HepG2 (cell line): Measurements from ENCODE around the gene ABCA2. TPM values are rescaled to one million over a fixed set of nuclear protein-coding genes. Genes with fewer than 3 reads are reported as not detected.

Source experiments
- ELF4 ChIP-seq: sonication (generic); formaldehyde crosslinking; IDR thresholded peaks from 2 replicates; pipeline ENCODE4 v1.5.0; 2020; ENCODE audit warnings: missing genetic modification reagents, mild to moderate bottlenecking, moderate library complexity, borderline replicate concordance
- GATAD2A ChIP-seq: IDR thresholded peaks from 2 replicates; pipeline ENCODE4 v1.6.1; 2016
- NFKBIZ ChIP-seq: IDR thresholded peaks from 2 replicates; pipeline ENCODE4 v1.6.1; 2018; ENCODE audit warnings: missing genetic modification reagents, missing compliant biosample characterization
- RARA ChIP-seq: IDR thresholded peaks from 2 replicates; pipeline ENCODE4 v1.6.1; 2016; ENCODE audit warnings: missing genetic modification reagents, missing compliant biosample characterization
- SATB2 ChIP-seq: sonication (generic); formaldehyde crosslinking; IDR thresholded peaks from 2 replicates; pipeline ENCODE4 v1.5.0; 2020; ENCODE audit warnings: missing genetic modification reagents
- ZNF263 ChIP-seq: sonication (generic); formaldehyde crosslinking; IDR thresholded peaks from 2 replicates; pipeline ENCODE4 v1.4.0; 2020; ENCODE audit warnings: missing genetic modification reagents
- ZNF619 ChIP-seq: sonication (generic); formaldehyde crosslinking; IDR thresholded peaks from 2 replicates; pipeline ENCODE4 v1.4.0; 2020; ENCODE audit warnings: mild to moderate bottlenecking, missing genetic modification reagents
- ZNF629 ChIP-seq: sonication (generic); formaldehyde crosslinking; conservative IDR thresholded peaks from 2 replicates; pipeline ENCODE4 v1.5.0; 2020; ENCODE audit warnings: missing genetic modification reagents
- polyA plus RNA-seq, 8 experiments: library from polyadenylated mRNA; depleted of rRNA in 3 of 8; stranded (reverse) in 7 of 8; unstranded in 1 of 8; fragments of >200 nt; fragmentation: Illumina TruSeq in 4 of 8; extraction: Trizol in 4 of 8; gene quantifications; 2 replicates each; pipeline versions ENCODE4 v1.2.1 to v1.2.3, GENCODE V29; 2011 to 2016; ENCODE audit warnings: low read depth in 4 of 8, missing spikeins in 1 of 8, mixed read lengths in 1 of 8; ENCODE audit not compliant: insufficient read depth in 1 of 8
- total RNA-seq, 5 experiments: library from RNA; depleted of rRNA; stranded (reverse); fragments of >200 nt; fragmentation: Illumina TruSeq; extraction: Trizol; gene quantifications; 2 replicates each; pipeline ENCODE4 v1.2.3, GENCODE V29; 2016; ENCODE audit warnings: low read depth in 1 of 5
- TF ChIP-seq, protein P1 (sequence below): IDR thresholded peaks from 2 replicates; pipeline ENCODE4 v1.6.1; 2016; ENCODE audit warnings: low read depth
- TF ChIP-seq, protein P2 (sequence below): IDR thresholded peaks from 2 replicates; pipeline ENCODE4 v1.6.1; 2018; ENCODE audit warnings: missing genetic modification reagents
- TF ChIP-seq, protein P3 (sequence below): sonication (generic); formaldehyde crosslinking; IDR thresholded peaks from 2 replicates; pipeline ENCODE4 v1.8.0; 2023; ENCODE audit warnings: mild to moderate bottlenecking, missing genetic modification reagents
- TF ChIP-seq, protein P4 (sequence below): sonication (generic); formaldehyde crosslinking; IDR thresholded peaks from 2 replicates; pipeline ENCODE4 v1.8.0; 2022; ENCODE audit warnings: low read depth, missing genetic modification reagents
- TF ChIP-seq, protein P5 (sequence below): sonication (generic); formaldehyde crosslinking; IDR thresholded peaks from 2 replicates; pipeline ENCODE4 v1.4.0; 2020; ENCODE audit warnings: missing genetic modification reagents
- TF ChIP-seq, protein P6 (sequence below): sonication (generic); formaldehyde crosslinking; IDR thresholded peaks from 2 replicates; pipeline ENCODE4 v1.8.0; 2022; ENCODE audit warnings: mild to moderate bottlenecking, missing genetic modification reagents, borderline replicate concordance

Gene ABCA2
- total and polyA plus RNA-seq, 2 of the 13 experiments (the other 11 are each of a cell fraction or from before 2014, with no cell fraction given), result 2.9 to 19.2 TPM

DNA sequence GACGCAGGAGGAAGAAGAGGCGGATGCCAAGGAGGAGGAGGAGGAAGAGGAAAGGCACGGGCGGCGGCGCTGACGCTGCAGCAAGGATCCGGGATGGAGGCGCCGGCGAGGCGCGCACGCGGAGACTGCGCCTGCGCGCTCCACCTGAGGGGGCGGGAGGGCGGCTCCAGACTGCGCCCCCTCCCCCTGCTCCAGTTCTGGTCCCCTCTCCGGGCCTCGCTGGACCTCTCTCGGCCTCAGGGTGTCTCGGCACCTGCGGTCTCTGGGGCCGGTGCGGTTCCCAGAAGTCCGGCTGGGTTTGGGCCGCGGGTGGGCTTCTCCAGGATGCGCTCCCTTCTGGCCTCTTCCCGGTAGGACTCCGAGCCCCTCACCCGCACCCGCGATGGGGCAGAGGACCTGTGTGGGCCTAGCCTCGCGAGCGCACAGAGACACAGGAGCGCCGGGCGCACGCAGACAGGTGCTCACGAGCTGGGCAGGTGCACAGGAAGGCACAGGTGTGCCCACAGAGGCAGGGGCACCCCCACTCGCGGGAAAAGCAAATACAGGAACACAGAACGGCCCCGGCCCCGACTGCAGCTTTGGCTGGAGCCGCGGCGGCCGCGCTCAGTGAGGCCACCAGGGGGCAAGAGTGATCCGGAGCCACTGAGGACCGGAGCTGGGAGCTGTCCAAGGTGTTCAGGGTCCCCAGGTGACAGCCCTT is 18.2 kb upstream of the ABCA2 start, which contains the start of gene NPDC1 (continued):
- TF ChIP-seq NFKBIZ (0 out of 2 replicates have a peak, but pooled peaks have one; percentile 73), ELF4 (CRISPR knock-in tag) (no peak), SATB2 (CRISPR knock-in tag) (0 out of 2 replicates have a peak, but pooled peaks have one; percentile 57), ZNF263 (CRISPR knock-in tag) (no peak), RARA (CRISPR knock-in tag) (peak; percentile 51), ZNF629 (peak; percentile 60; the same call in 1 of the 2 replicates), ZNF619 (CRISPR knock-in tag) (peak; percentile 30; the same call in 1 of the 2 replicates), GATAD2A (CRISPR knock-in tag) (peak; percentile 46; the same call in 1 of the 2 replicates)
- TF ChIP-seq, protein P1, sequence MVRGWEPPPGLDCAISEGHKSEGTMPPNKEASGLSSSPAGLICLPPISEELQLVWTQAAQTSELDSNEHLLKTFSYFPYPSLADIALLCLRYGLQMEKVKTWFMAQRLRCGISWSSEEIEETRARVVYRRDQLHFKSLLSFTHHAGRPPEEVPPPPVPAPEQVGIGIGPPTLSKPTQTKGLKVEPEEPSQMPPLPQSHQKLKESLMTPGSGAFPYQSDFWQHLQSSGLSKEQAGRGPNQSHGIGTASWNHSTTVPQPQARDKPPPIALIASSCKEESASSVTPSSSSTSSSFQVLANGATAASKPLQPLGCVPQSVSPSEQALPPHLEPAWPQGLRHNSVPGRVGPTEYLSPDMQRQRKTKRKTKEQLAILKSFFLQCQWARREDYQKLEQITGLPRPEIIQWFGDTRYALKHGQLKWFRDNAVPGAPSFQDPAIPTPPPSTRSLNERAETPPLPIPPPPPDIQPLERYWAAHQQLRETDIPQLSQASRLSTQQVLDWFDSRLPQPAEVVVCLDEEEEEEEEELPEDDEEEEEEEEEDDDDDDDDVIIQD (CRISPR knock-in tag), result peak; percentile 34; the same call in 1 of the 2 replicates
- TF ChIP-seq, protein P2, sequence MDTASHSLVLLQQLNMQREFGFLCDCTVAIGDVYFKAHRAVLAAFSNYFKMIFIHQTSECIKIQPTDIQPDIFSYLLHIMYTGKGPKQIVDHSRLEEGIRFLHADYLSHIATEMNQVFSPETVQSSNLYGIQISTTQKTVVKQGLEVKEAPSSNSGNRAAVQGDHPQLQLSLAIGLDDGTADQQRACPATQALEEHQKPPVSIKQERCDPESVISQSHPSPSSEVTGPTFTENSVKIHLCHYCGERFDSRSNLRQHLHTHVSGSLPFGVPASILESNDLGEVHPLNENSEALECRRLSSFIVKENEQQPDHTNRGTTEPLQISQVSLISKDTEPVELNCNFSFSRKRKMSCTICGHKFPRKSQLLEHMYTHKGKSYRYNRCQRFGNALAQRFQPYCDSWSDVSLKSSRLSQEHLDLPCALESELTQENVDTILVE (CRISPR knock-in tag), result peak; percentile 93
- TF ChIP-seq, protein P3, sequence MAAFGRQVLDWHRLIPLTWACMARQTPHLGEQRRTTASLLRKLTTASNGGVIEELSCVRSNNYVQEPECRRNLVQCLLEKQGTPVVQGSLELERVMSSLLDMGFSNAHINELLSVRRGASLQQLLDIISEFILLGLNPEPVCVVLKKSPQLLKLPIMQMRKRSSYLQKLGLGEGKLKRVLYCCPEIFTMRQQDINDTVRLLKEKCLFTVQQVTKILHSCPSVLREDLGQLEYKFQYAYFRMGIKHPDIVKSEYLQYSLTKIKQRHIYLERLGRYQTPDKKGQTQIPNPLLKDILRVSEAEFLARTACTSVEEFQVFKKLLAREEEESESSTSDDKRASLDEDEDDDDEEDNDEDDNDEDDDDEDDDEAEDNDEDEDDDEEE (CRISPR knock-in tag), result peak; percentile 76; the same call in 1 of the 2 replicates
- TF ChIP-seq, protein P4, sequence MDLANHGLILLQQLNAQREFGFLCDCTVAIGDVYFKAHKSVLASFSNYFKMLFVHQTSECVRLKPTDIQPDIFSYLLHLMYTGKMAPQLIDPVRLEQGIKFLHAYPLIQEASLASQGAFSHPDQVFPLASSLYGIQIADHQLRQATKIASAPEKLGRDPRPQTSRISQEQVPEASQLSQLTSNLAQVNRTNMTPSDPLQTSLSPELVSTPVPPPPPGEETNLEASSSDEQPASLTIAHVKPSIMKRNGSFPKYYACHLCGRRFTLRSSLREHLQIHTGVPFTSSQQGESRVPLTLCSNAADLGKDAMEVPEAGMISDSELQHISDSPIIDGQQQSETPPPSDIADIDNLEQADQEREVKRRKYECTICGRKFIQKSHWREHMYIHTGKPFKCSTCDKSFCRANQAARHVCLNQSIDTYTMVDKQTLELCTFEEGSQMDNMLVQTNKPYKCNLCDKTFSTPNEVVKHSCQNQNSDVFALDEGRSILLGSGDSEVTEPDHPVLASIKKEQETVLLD (CRISPR knock-in tag), result peak; percentile 60
- TF ChIP-seq, protein P5, sequence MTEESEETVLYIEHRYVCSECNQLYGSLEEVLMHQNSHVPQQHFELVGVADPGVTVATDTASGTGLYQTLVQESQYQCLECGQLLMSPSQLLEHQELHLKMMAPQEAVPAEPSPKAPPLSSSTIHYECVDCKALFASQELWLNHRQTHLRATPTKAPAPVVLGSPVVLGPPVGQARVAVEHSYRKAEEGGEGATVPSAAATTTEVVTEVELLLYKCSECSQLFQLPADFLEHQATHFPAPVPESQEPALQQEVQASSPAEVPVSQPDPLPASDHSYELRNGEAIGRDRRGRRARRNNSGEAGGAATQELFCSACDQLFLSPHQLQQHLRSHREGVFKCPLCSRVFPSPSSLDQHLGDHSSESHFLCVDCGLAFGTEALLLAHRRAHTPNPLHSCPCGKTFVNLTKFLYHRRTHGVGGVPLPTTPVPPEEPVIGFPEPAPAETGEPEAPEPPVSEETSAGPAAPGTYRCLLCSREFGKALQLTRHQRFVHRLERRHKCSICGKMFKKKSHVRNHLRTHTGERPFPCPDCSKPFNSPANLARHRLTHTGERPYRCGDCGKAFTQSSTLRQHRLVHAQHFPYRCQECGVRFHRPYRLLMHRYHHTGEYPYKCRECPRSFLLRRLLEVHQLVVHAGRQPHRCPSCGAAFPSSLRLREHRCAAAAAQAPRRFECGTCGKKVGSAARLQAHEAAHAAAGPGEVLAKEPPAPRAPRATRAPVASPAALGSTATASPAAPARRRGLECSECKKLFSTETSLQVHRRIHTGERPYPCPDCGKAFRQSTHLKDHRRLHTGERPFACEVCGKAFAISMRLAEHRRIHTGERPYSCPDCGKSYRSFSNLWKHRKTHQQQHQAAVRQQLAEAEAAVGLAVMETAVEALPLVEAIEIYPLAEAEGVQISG (CRISPR knock-in tag), result peak; percentile 73
- TF ChIP-seq, protein P6, sequence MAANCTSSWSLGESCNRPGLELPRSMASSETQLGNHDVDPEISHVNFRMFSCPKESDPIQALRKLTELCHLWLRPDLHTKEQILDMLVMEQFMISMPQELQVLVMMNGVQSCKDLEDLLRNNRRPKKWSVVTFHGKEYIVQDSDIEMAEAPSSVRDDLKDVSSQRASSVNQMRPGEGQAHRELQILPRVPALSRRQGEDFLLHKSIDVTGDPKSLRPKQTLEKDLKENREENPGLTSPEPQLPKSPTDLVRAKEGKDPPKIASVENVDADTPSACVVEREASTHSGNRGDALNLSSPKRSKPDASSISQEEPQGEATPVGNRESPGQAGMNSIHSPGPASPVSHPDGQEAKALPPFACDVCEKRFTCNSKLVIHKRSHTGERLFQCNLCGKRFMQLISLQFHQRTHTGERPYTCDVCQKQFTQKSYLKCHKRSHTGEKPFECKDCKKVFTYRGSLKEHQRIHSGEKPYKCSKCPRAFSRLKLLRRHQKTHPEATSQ (CRISPR knock-in tag), result peak; percentile 74; the same call in 1 of the 2 replicates
